ENCODE data around the gene CRTC1. TPM values are rescaled to one million over a fixed set of nuclear protein-coding genes. Genes with fewer than 3 reads are reported as not detected.

CRTC1 gene
- total and polyA plus RNA-seq, 8 donors: 5.2 to 18.1 (median 7.5) TPM

GRCh38 chr19:18770663-18771327, 87.3 kb downstream of the CRTC1 start:
- no peak for DNase-seq
- Histone ChIP-seq H3K27me3 (no peaks in the 10 kb centered on the region), H3K27ac (no peak overlapping the region), H3K36me3 (no peaks in the 10 kb centered on the region), H3K4me3 (no peak overlapping the region), H3K9me3 (no peaks in the 10 kb centered on the region), H3K4me1 (no peaks in the 10 kb centered on the region)
- no peak for ATAC-seq
- intact Hi-C loops (cut with DNase I): no loop called here
- WGBS, 2 donors: 84 to 85% methylated on average over 13 of the region's 13 CpGs
- no peak for FAIRE-seq
- no peak for TF ChIP-seq CTCF (IDR thresholded peaks at IDR 0.05)

GRCh38 chr19:18771328-18772242, 88.1 kb downstream of the CRTC1 start:
- Histone ChIP-seq H3K27me3 (no peaks in the 10 kb centered on the region), H3K4me1 (no peaks in the 10 kb centered on the region), H3K9me3 (no peaks in the 10 kb centered on the region), H3K27ac (no peak overlapping the region), H3K4me3 (no peak overlapping the region), H3K36me3 (no peaks in the 10 kb centered on the region)
- no peak for TF ChIP-seq CTCF (IDR thresholded peaks at IDR 0.05)
- intact Hi-C loops (cut with DNase I): no loop called here
- FAIRE-seq (no peak), DNase-seq (peak in 1 of 6 donors; percentile 71), ATAC-seq (no peak)
- WGBS, 2 donors: 92 to 96% methylated on average over 35 to 36 of the region's 36 CpGs

- no peak overlapping the region for H3K4me3 ChIP-seq
- H3K27ac ChIP-seq: no peak overlapping the region
- H3K36me3 ChIP-seq: no peaks in the 10 kb centered on the region
- no peak for TF ChIP-seq CTCF (IDR thresholded peaks at IDR 0.05)
- DNase-seq (peak in 2 of 6 donors; percentile 40 to 70), ATAC-seq (peak in 2 of 4 donors; percentile 11 to 39), FAIRE-seq (no peak)
- intact Hi-C loops (cut with DNase I): no loop called here
- H3K27me3 ChIP-seq: no peaks in the 10 kb centered on the region
- no peaks in the 10 kb centered on the region for H3K9me3 ChIP-seq
- H3K4me1 ChIP-seq: no peaks in the 10 kb centered on the region
- 78 to 80% methylated on average over 25 to 27 of the region's 27 CpGs for WGBS, 2 donors
Measured at GRCh38 chr19:18772620-18773587, 89.4 kb downstream of the CRTC1 start.

GRCh38 chr19:18773682-18774081, 90.2 kb downstream of the CRTC1 start:
- H3K36me3 ChIP-seq: no peaks in the 10 kb centered on the region
- WGBS, 2 donors: 87 to 91% methylated on average over 9 of the region's 9 CpGs
- no peak for TF ChIP-seq CTCF (IDR thresholded peaks at IDR 0.05)
- intact Hi-C loops (cut with DNase I): no loop called here
- no peaks in the 10 kb centered on the region for H3K4me1 ChIP-seq
- H3K27me3 ChIP-seq: no peaks in the 10 kb centered on the region
- no peak for DNase-seq
- no peaks in the 10 kb centered on the region for H3K9me3 ChIP-seq
- no peak for ATAC-seq
- H3K4me3 ChIP-seq: no peak overlapping the region
- FAIRE-seq: no peak
- H3K27ac ChIP-seq: no peak overlapping the region

Data from pancreas (tissue), 10 donors.